ENCODE results near the gene TMEM91.

The TMEM91 gene

GRCh38 chr19:41411968-41412265 is 35.6 kb downstream of the TMEM91 start:
- no peak for DNase-seq (ENCODE audit: low read depth)

- no peak for DNase-seq (ENCODE audit: low read depth)
Measured at GRCh38 chr19:41412953-41413352, 36.6 kb downstream of the TMEM91 start.

GRCh38 chr19:41413947-41414346 is 37.6 kb downstream of the TMEM91 start:
- DNase-seq (ENCODE audit: low read depth), result no peak

GRCh38 chr19:41414461-41414860 is 38.1 kb downstream of the TMEM91 start:
- no peak for DNase-seq (ENCODE audit: low read depth)

GRCh38 chr19:41415154-41415571 is 38.8 kb downstream of the TMEM91 start:
- DNase-seq (ENCODE audit: low read depth), result no peak

- DNase-seq (ENCODE audit: low read depth), result no peak
Measured at GRCh38 chr19:41416194-41416674, 39.9 kb downstream of the TMEM91 start.

GRCh38 chr19:41420101-41420880 is 44.0 kb downstream of the TMEM91 start:
- no peak for DNase-seq (ENCODE audit: low read depth)

GRCh38 chr19:41421314-41421713 is 45.0 kb downstream of the TMEM91 start:
- DNase-seq (ENCODE audit: low read depth), result no peak

- no peak for DNase-seq (ENCODE audit: low read depth)
Measured at GRCh38 chr19:41421973-41422372, 45.6 kb downstream of the TMEM91 start.

- no peak for DNase-seq (ENCODE audit: low read depth)
Measured at GRCh38 chr19:41422456-41422855, 46.1 kb downstream of the TMEM91 start.

GRCh38 chr19:41422955-41423354 is 46.6 kb downstream of the TMEM91 start:
- DNase-seq (ENCODE audit: low read depth), result no peak

- DNase-seq (ENCODE audit: low read depth), result no peak
Measured at GRCh38 chr19:41424335-41425173, 48.2 kb downstream of the TMEM91 start.

- no peak for DNase-seq (ENCODE audit: low read depth)
Measured at GRCh38 chr19:41425174-41426115, 49.1 kb downstream of the TMEM91 start.

GRCh38 chr19:41426116-41426841 is 49.9 kb downstream of the TMEM91 start:
- no peak for DNase-seq (ENCODE audit: low read depth)

GRCh38 chr19:41426952-41427646 is 50.8 kb downstream of the TMEM91 start, which contains the start of gene B3GNT8:
Gene B3GNT8 (minus strand): TSS chr19:41427374. CDS start chr19:41426778, 596 bp downstream.
- DNase-seq (ENCODE audit: low read depth), result peak; percentile 23

- DNase-seq (ENCODE audit: low read depth), result peak; percentile 12
Measured at GRCh38 chr19:41427647-41428480, 51.5 kb downstream of the TMEM91 start.

GRCh38 chr19:41428481-41428859 is 52.1 kb downstream of the TMEM91 start:
- DNase-seq (ENCODE audit: low read depth), result no peak

GRCh38 chr19:41430922-41431321 is 54.6 kb downstream of the TMEM91 start:
- no peak for DNase-seq (ENCODE audit: low read depth)

GRCh38 chr19:41431426-41432386 is 55.4 kb downstream of the TMEM91 start:
- DNase-seq (ENCODE audit: low read depth), result no peak
